ENCODE results near the gene TK1. TPM values are rescaled to one million over a fixed set of nuclear protein-coding genes. Genes with fewer than 3 reads are reported as not detected.

Gene TK1
- total RNA-seq, 1 donor from 2014 or later: 5.2 TPM

- peak; percentile 96 for DNase-seq (ENCODE audit: missing footprints)
- ATAC-seq: peak; percentile 66
These were observed 18.5 kb downstream of the TK1 start, which contains the start of gene SYNGR2 for GRCh38 chr17:78168242-78168902. SYNGR2 (plus strand) TSS chr17:78168581; CDS start chr17:78168617, 36 bp downstream.

GRCh38 chr17:78166416-78166815 is 20.4 kb downstream of the TK1 start:
- DNase-seq (ENCODE audit: missing footprints): no peak
- no peak for ATAC-seq
- intact Hi-C loops (cut with DNase I): no loop called here

More at GRCh38 chr17:78168242-78168902, 18.5 kb downstream of the TK1 start, which contains the start of gene SYNGR2:
- intact Hi-C loops (cut with DNase I): loop anchor here (2.0 kb wide), 1 partner anchor 24 kb away; no protein-coding TSS in a partner anchor

GRCh38 chr17:78164748-78165607 is 21.9 kb downstream of the TK1 start:
- DNase-seq (ENCODE audit: missing footprints) (no peak), ATAC-seq (no peak)
- intact Hi-C loops (cut with DNase I): no loop called here

- DNase-seq (ENCODE audit: missing footprints) (no peak), ATAC-seq (no peak)
- intact Hi-C loops (cut with DNase I): no loop called here
These were observed 22.7 kb downstream of the TK1 start for GRCh38 chr17:78163881-78164747.

GRCh38 chr17:78159575-78160158 is 27.2 kb downstream of the TK1 start:
- intact Hi-C loops (cut with DNase I): no loop called here
- no peak for ATAC-seq
- no peak for DNase-seq (ENCODE audit: missing footprints)

GRCh38 chr17:78154903-78155811 is 31.7 kb downstream of the TK1 start:
- intact Hi-C loops (cut with DNase I): no loop called here
- DNase-seq (ENCODE audit: missing footprints): no peak
- no peak for ATAC-seq

- ATAC-seq (no peak), DNase-seq (ENCODE audit: missing footprints) (no peak)
- intact Hi-C loops (cut with DNase I): no loop called here
These were observed 35.3 kb downstream of the TK1 start for GRCh38 chr17:78151514-78152008.

- ATAC-seq: no peak
- no peak for DNase-seq (ENCODE audit: missing footprints)
- intact Hi-C loops (cut with DNase I): no loop called here
These were observed 38.4 kb downstream of the TK1 start for GRCh38 chr17:78148286-78149016.

GRCh38 chr17:78147315-78147998 is 39.4 kb downstream of the TK1 start:
- intact Hi-C loops (cut with DNase I): no loop called here
- no peak for ATAC-seq
- DNase-seq (ENCODE audit: missing footprints): no peak

GRCh38 chr17:78146881-78147280 is 40.0 kb downstream of the TK1 start:
- ATAC-seq: no peak
- DNase-seq (ENCODE audit: missing footprints): no peak

GRCh38 chr17:78146471-78146869 is 40.4 kb downstream of the TK1 start:
- intact Hi-C loops (cut with DNase I): no loop called here
- no peak for ATAC-seq

More at GRCh38 chr17:78146881-78147280, 40.0 kb downstream of the TK1 start:
- intact Hi-C loops (cut with DNase I): no loop called here

GRCh38 chr17:78144736-78145641 is 41.9 kb downstream of the TK1 start:
- DNase-seq (ENCODE audit: missing footprints): peak; percentile 70
- peak; percentile 51 for ATAC-seq
- intact Hi-C loops (cut with DNase I): loop anchor here (2.0 kb wide), 1 partner anchor 24 kb away; the partner anchor contains the start of gene SYNGR2

More at GRCh38 chr17:78146471-78146869, 40.4 kb downstream of the TK1 start:
- no peak for DNase-seq (ENCODE audit: missing footprints)

GRCh38 chr17:78144147-78144719 is 42.6 kb downstream of the TK1 start:
- DNase-seq (ENCODE audit: missing footprints) (peak; percentile 93), ATAC-seq (peak; percentile 68)
- intact Hi-C loops (cut with DNase I): loop anchor here (2.0 kb wide), 1 partner anchor 25 kb away; the partner anchor contains the start of gene SYNGR2
